ENCODE measurements around the gene CAPN14. TPM values are rescaled to one million over a fixed set of nuclear protein-coding genes. Genes with fewer than 3 reads are reported as not detected.

CAPN14 gene
- total and polyA plus RNA-seq, 2 of the 4 experiments (the other 2 are of a cell fraction): under 0.01 to 0.09 TPM

Small RNA genes within 50 kb of the gene (microRNA-seq; reads per million reads assigned to microRNA genes)
- gene RNA5SP90 (ENCODE audit: insufficient read depth, insufficient read length): not detected

Small RNA genes within 50 kb of the gene (small RNA-seq; reads per million reads assigned to genes)
- gene RNA5SP90: 0 reads per million in 5 experiments

Other genes with a start within 250 kb of the CAPN14 start
- 0.18 TPM in 1 of 2 replicates, not detected in the other for gene GALNT14, start 79.1 kb downstream of the CAPN14 start, total RNA-seq (2012; rRNA removed)
- gene GALNT14, start 79.1 kb downstream of the CAPN14 start, polyA plus RNA-seq (2012; rRNA removed): 0.15 TPM in 1 of 2 replicates, not detected in the other
- 34.4 and 39.8 TPM in 2 replicates for gene EHD3, start 16.6 kb upstream of the CAPN14 start, total RNA-seq (2012; rRNA removed)
- 29.1 and 31.8 TPM in 2 replicates for gene EHD3, start 16.6 kb upstream of the CAPN14 start, polyA plus RNA-seq (2012; rRNA removed)
- 0.83 and 1.1 TPM in 2 replicates for gene XDH, start 197.2 kb upstream of the CAPN14 start, total RNA-seq (2012; rRNA removed)
- 0.46 and 0.80 TPM in 2 replicates for gene XDH, start 197.2 kb upstream of the CAPN14 start, polyA plus RNA-seq (2012; rRNA removed)